Heart left ventricle (tissue), 16 donors: Measurements from ENCODE around the gene EPHB1. TPM values are rescaled to one million over a fixed set of nuclear protein-coding genes. Genes with fewer than 3 reads are reported as not detected.

Experiments used
- ATAC-seq, 4 donors: fragments of 200-7000 bp; cut with Tn5 transposase; one replicate each; pipeline ENCODE4 v1.9.1; 2020 to 2022; ENCODE audit warnings: moderate library complexity in 4 of 4, mild to moderate bottlenecking in 3 of 4, moderate number of reproducible peaks in 1 of 4
- DNase-seq, 5 donors: peaks; one replicate each; pipeline ENCODE4 v3.0.0-alpha.2; 2020
- H3K27ac ChIP-seq, 12 donors: fragments of 200-600 bp; sonication (generic) in 4 of 12; one replicate each; pipeline versions ENCODE4 v1.5.0 to v1.8.0; 2016 to 2022; ENCODE audit warnings: mild to moderate bottlenecking in 2 of 12
- H3K27me3 ChIP-seq, 9 donors: fragments of 200-600 bp; sonication (generic) in 2 of 9; one replicate each; pipeline versions ENCODE4 v1.5.1 to v1.8.0; 2016 to 2022; ENCODE audit warnings: mild to moderate bottlenecking in 3 of 9
- H3K36me3 ChIP-seq, 9 donors: fragments of 200-600 bp; sonication (generic) in 2 of 9; one replicate each; pipeline versions ENCODE4 v1.5.0 to v1.8.0; 2018 to 2022; ENCODE audit warnings: mild to moderate bottlenecking in 2 of 9
- H3K4me1 ChIP-seq, 12 donors: fragments of 200-600 bp; sonication (generic) in 4 of 12; one replicate each; pipeline versions ENCODE4 v1.5.0 to v1.8.0; 2016 to 2022; ENCODE audit warnings: mild to moderate bottlenecking in 3 of 12
- H3K4me3 ChIP-seq, 12 donors: fragments of 200-600 bp; sonication (generic) in 4 of 12; one replicate each; pipeline versions ENCODE4 v1.5.0 to v1.8.0; 2017 to 2022; ENCODE audit warnings: mild to moderate bottlenecking in 9 of 12, moderate library complexity in 4 of 12
- H3K9me3 ChIP-seq, 12 donors: fragments of 200-600 bp; sonication (generic) in 4 of 12; one replicate each; pipeline versions ENCODE4 v1.5.0 to v1.8.0; 2016 to 2022; ENCODE audit warnings: mild to moderate bottlenecking in 1 of 12
- CTCF ChIP-seq, 12 donors: fragments of 200-600 bp; sonication (generic) in 4 of 12; IDR thresholded peaks; one replicate each; pipeline versions ENCODE4 v1.5.0 to v1.8.0; 2018 to 2022; ENCODE audit warnings: antibody characterized with exemption in 12 of 12, mild to moderate bottlenecking in 5 of 12
- POLR2A ChIP-seq, 2 donors: fragments of 450-650 bp; IDR thresholded peaks; one replicate each; pipeline ENCODE4 v1.6.1; 2017; ENCODE audit warnings: antibody characterized with exemption in 2 of 2, mild to moderate bottlenecking in 2 of 2, moderate library complexity in 2 of 2
- WGBS, 4 donors: extraction: QIAGEN DNeasy Blood & Tissue Kit in 2 of 4; methylation state at CpG; one replicate each; pipeline versions ENCODE4 v1.1.5 to v1.1.7; 2013 to 2018; 5-methylcytosine and 5-hydroxymethylcytosine counted together
- intact Hi-C, 10 donors: fragments of 100-400 bp; cut with DNase I; formaldehyde crosslinking; loops; one replicate each; pipeline versions ENCODE4 v1.11.1 to v1.14.2; 2022
- polyA plus RNA-seq, 2 donors: library from polyadenylated mRNA; stranded (reverse); fragments of 200-250 nt; gene quantifications; one replicate each; pipeline ENCODE4 v1.2.3, GENCODE V29; 2013
- total RNA-seq, 9 donors: library from RNA; depleted of rRNA in 2 of 9; stranded (reverse); fragments of >200 nt in 2 of 9; fragmentation: NEBNext Ultra II Directional in 3 of 9; extraction: Animal tissue kit (Norgen Biotek cat#: 25700) in 3 of 9; gene quantifications; one replicate each; pipeline versions ENCODE4 v1.1.0 to v1.2.4, GENCODE V29; 2016 to 2023
- donor health status: ischemic (EF 13 %, LVEDD 7.1; RV severe dilation, severe dysfunction).
- donor health status: healthy with polysubstance abuse.
- donor health status: DM: no; HTN: yes; CAD: no.
- donor health status: DM: no; HTN: no; CAD: no.
- donor health status: ischemic (EF 25% LVEDD 6.9; RV normal size, moderate dysfunction).
- donor health status: ischemic (EF 25% LVEDD 5.7; RV mildly dilated, moderate dysfunction).
- donor health status: healthy.
- donor health status: DM: yes; HTN: yes; CAD: no.
- donor health status: ischemic (EF 35%, LVEDD 5.7; RV mildly dilated, moderate dysfunction).
- donor health status: nonischemic (EF 11% LVEDD 7.7; RV severe dilation, severe dysfunction).
- donor health status: DM: yes; HTN: yes; CAD: no.
- donor health status: PGD.
- donor health status: ischemic (EF 29% LVEDD 5.4; RV normal size, mild dysfunction).
- donor health status: nonischemic (EF 23%, LVEDD 6.1; RV moderate dilation, normal function).

EPHB1 gene
- total and polyA plus RNA-seq, 11 donors = 0.31 to 2.2 (median 1.1) TPM

GRCh38 chr3:134917631-134918030 lies 122.6 kb downstream of the EPHB1 start:
- no peak overlapping the region for H3K4me3 ChIP-seq
- TF ChIP-seq POLR2A (IDR thresholded peaks at IDR 0.05) = no peak
- TF ChIP-seq CTCF (IDR thresholded peaks at IDR 0.05) = no peak
- no peaks in the 10 kb centered on the region for H3K27me3 ChIP-seq
- H3K9me3 ChIP-seq = no peaks in the 10 kb centered on the region
- no peak overlapping the region for H3K27ac ChIP-seq
- H3K4me1 ChIP-seq = no peaks in the 10 kb centered on the region
- DNase-seq = no peak
- H3K36me3 ChIP-seq = no peaks in the 10 kb centered on the region
- intact Hi-C loops = no loop called here
- ATAC-seq = no peak

DNA sequence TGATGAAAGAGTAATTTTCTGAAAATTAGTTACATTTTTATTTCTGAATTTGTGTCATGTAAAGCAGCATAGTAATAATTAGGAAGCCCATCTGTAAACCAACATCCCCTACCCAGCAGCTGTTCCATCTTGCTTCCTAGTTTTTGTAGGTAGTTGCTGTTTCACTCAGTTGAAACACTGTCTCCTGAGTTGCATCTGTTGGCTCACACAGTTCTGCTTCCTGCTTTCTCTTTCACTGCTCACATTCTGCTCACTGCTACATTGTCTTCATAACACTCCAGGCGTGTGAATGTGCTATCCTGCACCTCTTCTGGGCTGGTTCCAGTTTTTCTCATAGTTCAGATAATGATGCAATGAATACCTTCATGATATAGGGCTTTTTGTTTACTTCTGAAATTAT lies 123.4 kb downstream of the EPHB1 start:
- 8 to 66% (median 38%) methylated on average over 1 of the region's 1 CpG for WGBS, 4 donors
- H3K27me3 ChIP-seq = no peaks in the 10 kb centered on the region
- H3K4me1 ChIP-seq = no peaks in the 10 kb centered on the region
- ATAC-seq (no peak), DNase-seq (no peak)
- TF ChIP-seq POLR2A (IDR thresholded peaks at IDR 0.05) (no peak), CTCF (IDR thresholded peaks at IDR 0.05) (no peak)
- H3K27ac ChIP-seq = no peak overlapping the region
- H3K9me3 ChIP-seq = peaks cover 0 to under 1% (median 0%) of the 10 kb centered on the region in 12 donors
- H3K36me3 ChIP-seq = no peaks in the 10 kb centered on the region
- no peak overlapping the region for H3K4me3 ChIP-seq
- intact Hi-C loops = no loop called here

GRCh38 chr3:134922101-134922500 lies 127.0 kb downstream of the EPHB1 start:
- no peak overlapping the region for H3K27ac ChIP-seq

GRCh38 chr3:134922866-134923265 lies 127.8 kb downstream of the EPHB1 start:
- WGBS, 4 donors = 88 to 95% (median 92%) methylated on average over 6 of the region's 6 CpGs
- TF ChIP-seq POLR2A (IDR thresholded peaks at IDR 0.05) (no peak), CTCF (IDR thresholded peaks at IDR 0.05) (no peak)
- H3K9me3 ChIP-seq = peaks cover 0 to 18% (median 1%) of the 10 kb centered on the region in 12 donors
- H3K27ac ChIP-seq = no peak overlapping the region
- no peaks in the 10 kb centered on the region for H3K27me3 ChIP-seq
- intact Hi-C loops = no loop called here
- no peaks in the 10 kb centered on the region for H3K4me1 ChIP-seq
- no peak overlapping the region for H3K4me3 ChIP-seq
- ATAC-seq (no peak), DNase-seq (no peak)
- no peaks in the 10 kb centered on the region for H3K36me3 ChIP-seq

More at GRCh38 chr3:134922101-134922500, 127.0 kb downstream of the EPHB1 start:
- ATAC-seq (no peak), DNase-seq (no peak)
- Histone ChIP-seq H3K27me3 (no peaks in the 10 kb centered on the region), H3K36me3 (no peaks in the 10 kb centered on the region), H3K4me3 (no peak overlapping the region), H3K4me1 (no peaks in the 10 kb centered on the region), H3K9me3 (peaks cover 0 to 18% (median 1%) of the 10 kb centered on the region in 12 donors)
- TF ChIP-seq POLR2A (IDR thresholded peaks at IDR 0.05) (no peak), CTCF (IDR thresholded peaks at IDR 0.05) (no peak)
- intact Hi-C loops = no loop called here
- WGBS, 4 donors = 74 to 90% (median 89%) methylated on average over 3 of the region's 3 CpGs
